Activated T-cell treated with anti-CD3 and anti-CD28 coated beads for 4 hours (primary cell): ENCODE data around the gene EYS.
"Not testable (repeated sequence)": the region's sequence is repeated elsewhere in the genome, so short reads cannot be mapped to it uniquely, and the experiment has no call there.

Source experiments
- DNase-seq: peaks from one replicate; pipeline ENCODE4 v3.0.0-alpha.2; 2020

The EYS gene

GRCh38 chr6:64527899-64528298, 1179.1 kb downstream of the EYS start:
- no peak for DNase-seq

GRCh38 chr6:64522859-64523258, 1184.2 kb downstream of the EYS start:
- DNase-seq: no peak

GRCh38 chr6:64520050-64520449, 1187.0 kb downstream of the EYS start:
- DNase-seq: no peak

- DNase-seq: no peak
These were observed 1190.6 kb downstream of the EYS start for GRCh38 chr6:64516393-64516792.

- DNase-seq: no peak
These were observed 1199.4 kb downstream of the EYS start for GRCh38 chr6:64507661-64508060.

- no peak for DNase-seq
These were observed 1201.7 kb downstream of the EYS start for GRCh38 chr6:64505312-64505711.

- DNase-seq: no peak
These were observed 1202.5 kb downstream of the EYS start for GRCh38 chr6:64504503-64504902.

GRCh38 chr6:64502801-64503200, 1204.2 kb downstream of the EYS start:
- DNase-seq: no peak

- no peak for DNase-seq
These were observed 1209.4 kb downstream of the EYS start for GRCh38 chr6:64497634-64498033.

- no peak for DNase-seq
These were observed 1217.3 kb downstream of the EYS start for GRCh38 chr6:64489763-64490162.

- DNase-seq: no peak
These were observed 1220.3 kb downstream of the EYS start for GRCh38 chr6:64486578-64487351.

GRCh38 chr6:64483956-64484499, 1223.0 kb downstream of the EYS start:
- DNase-seq: no peak

- DNase-seq: no peak
These were observed 1224.4 kb downstream of the EYS start for GRCh38 chr6:64482631-64483030.

- no peak for DNase-seq
These were observed 1227.9 kb downstream of the EYS start for GRCh38 chr6:64479134-64479533.

- no peak for DNase-seq
These were observed 1229.6 kb downstream of the EYS start for GRCh38 chr6:64477391-64477790.

GRCh38 chr6:64476935-64477334, 1230.1 kb downstream of the EYS start:
- no peak for DNase-seq

- not testable (repeated sequence) for DNase-seq
These were observed 1237.6 kb downstream of the EYS start for GRCh38 chr6:64469405-64469804.

- DNase-seq: no peak
These were observed 1239.4 kb downstream of the EYS start for GRCh38 chr6:64467656-64468055.

- DNase-seq: no peak
These were observed 1247.5 kb downstream of the EYS start for GRCh38 chr6:64459411-64459944.

GRCh38 chr6:64448101-64448500, 1258.9 kb downstream of the EYS start:
- DNase-seq: not testable (repeated sequence)

GRCh38 chr6:64445038-64445437, 1262.0 kb downstream of the EYS start:
- no peak for DNase-seq

GRCh38 chr6:64439274-64439673, 1267.8 kb downstream of the EYS start:
- DNase-seq: no peak

GRCh38 chr6:64437996-64438395, 1269.0 kb downstream of the EYS start:
- no peak for DNase-seq

GRCh38 chr6:64429926-64430325, 1277.1 kb downstream of the EYS start:
- DNase-seq: no peak

GRCh38 chr6:64428186-64428585, 1278.8 kb downstream of the EYS start:
- no peak for DNase-seq
